ENCODE measurements around the gene PTPRD. TPM values are rescaled to one million over a fixed set of nuclear protein-coding genes. Genes with fewer than 3 reads are reported as not detected.

The PTPRD gene
- total and polyA plus RNA-seq, 9 of the 15 experiments (the other 6 are each of a cell fraction or from before 2014, with no cell fraction given) = 0.11 TPM; not detected in 8

GRCh38 chr9:10339152-10339551, 273.6 kb downstream of the PTPRD start (continued):
- no peak for TF ChIP-seq PKNOX1 (IDR thresholded peaks at IDR 0.05)
- no peak for TF ChIP-seq RREB1 (CRISPR knock-in tag; IDR thresholded peaks at IDR 0.05)
- no peak for TF ChIP-seq TAF7 (tag; IDR thresholded peaks at IDR 0.05)
- TF ChIP-seq ZNF253 (CRISPR knock-in tag; conservative IDR thresholded peaks at IDR 0.05) = no peak
- no peak for TF ChIP-seq PHTF2 (CRISPR knock-in tag; IDR thresholded peaks at IDR 0.05)
- TF ChIP-seq MGA (IDR thresholded peaks at IDR 0.05) = no peak
- no peak for TF ChIP-seq ZSCAN32 (CRISPR knock-in tag; IDR thresholded peaks at IDR 0.05)
- TF ChIP-seq XRCC3 (IDR thresholded peaks at IDR 0.05) = no peak
- TF ChIP-seq HMG20B (CRISPR knock-in tag; IDR thresholded peaks at IDR 0.05) = no peak
- TF ChIP-seq, protein P1, sequence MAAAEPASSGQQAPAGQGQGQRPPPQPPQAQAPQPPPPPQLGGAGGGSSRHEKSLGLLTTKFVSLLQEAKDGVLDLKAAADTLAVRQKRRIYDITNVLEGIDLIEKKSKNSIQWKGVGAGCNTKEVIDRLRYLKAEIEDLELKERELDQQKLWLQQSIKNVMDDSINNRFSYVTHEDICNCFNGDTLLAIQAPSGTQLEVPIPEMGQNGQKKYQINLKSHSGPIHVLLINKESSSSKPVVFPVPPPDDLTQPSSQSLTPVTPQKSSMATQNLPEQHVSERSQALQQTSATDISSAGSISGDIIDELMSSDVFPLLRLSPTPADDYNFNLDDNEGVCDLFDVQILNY (CRISPR knock-in tag; IDR thresholded peaks at IDR 0.05) = no peak
